CD14-positive monocyte (primary cell): ENCODE data around the gene CTNNA3. TPM values are rescaled to one million over a fixed set of nuclear protein-coding genes. Genes with fewer than 3 reads are reported as not detected.

ENCODE experiments used
- DNase-seq, 3 donors: peaks; one replicate each; pipeline ENCODE4 v3.0.0-alpha.2; 2011 to 2022
- H2AFZ ChIP-seq: 2 replicates; pipeline ENCODE4 v1.6.0; 2012; ENCODE audit warnings: mild to moderate bottlenecking, low read depth, low read length, inconsistent platforms; ENCODE audit not compliant: insufficient read depth, poor library complexity, severe bottlenecking
- H3K27ac ChIP-seq, 2 donors: 1 replicate in 1 of 2; 2 replicates in 1 of 2; pipeline ENCODE4 v1.5.1; 2012 to 2013; ENCODE audit warnings: low read length in 2 of 2, control low read depth in 1 of 2, inconsistent platforms in 1 of 2, low read depth in 1 of 2, mild to moderate bottlenecking in 1 of 2
- H3K27me3 ChIP-seq, 2 donors: one replicate each; pipeline versions ENCODE4 v1.6.0 to v1.6.1; 2011 to 2013; ENCODE audit warnings: low read length in 2 of 2; ENCODE audit not compliant: control insufficient read depth in 2 of 2, insufficient read depth in 2 of 2
- H3K36me3 ChIP-seq, 2 donors: replicated peaks in 1 of 2; 1 replicate in 1 of 2; 2 replicates in 1 of 2; pipeline versions ENCODE4 v1.5.1 to v1.6.1; 2012 to 2013; ENCODE audit warnings: low read length in 2 of 2, control low read depth in 1 of 2, inconsistent platforms in 1 of 2, mild to moderate bottlenecking in 1 of 2; ENCODE audit not compliant: insufficient read depth in 2 of 2, control insufficient read depth in 1 of 2
- H3K4me1 ChIP-seq, 2 donors: 1 replicate in 1 of 2; 2 replicates in 1 of 2; pipeline versions ENCODE4 v1.5.1 to v1.6.1; 2012 to 2013; ENCODE audit warnings: low read length in 2 of 2, control low read depth in 1 of 2, inconsistent platforms in 1 of 2, mild to moderate bottlenecking in 1 of 2, moderate library complexity in 1 of 2; ENCODE audit not compliant: insufficient read depth in 2 of 2, control insufficient read depth in 1 of 2
- H3K4me2 ChIP-seq: replicated peaks from 2 replicates; pipeline ENCODE3; 2012; ENCODE audit warnings: low read length, moderate library complexity, mild to moderate bottlenecking; ENCODE audit not compliant: poor library complexity, severe bottlenecking; ENCODE audit errors: extremely low read depth
- H3K4me3 ChIP-seq, 3 experiments: fragments of 200-600 bp in 1 of 3; sonication (generic) in 1 of 3; replicated peaks in 1 of 3; 1 replicate in 2 of 3; 2 replicates in 1 of 3; pipeline ENCODE4 v1.5.1; 2011 to 2013; ENCODE audit warnings: low read length in 3 of 3, mild to moderate bottlenecking in 3 of 3, control low read depth in 2 of 3, low read depth in 2 of 3, inconsistent platforms in 1 of 3, moderate library complexity in 1 of 3
- H3K79me2 ChIP-seq: 2 replicates; pipeline ENCODE4 v1.6.0; 2012; ENCODE audit warnings: mild to moderate bottlenecking, control low read depth, inconsistent platforms, low read length, moderate library complexity; ENCODE audit not compliant: insufficient read depth
- H3K9ac ChIP-seq: 2 replicates; pipeline ENCODE4 v1.6.0; 2017; ENCODE audit warnings: low read length, mild to moderate bottlenecking; ENCODE audit not compliant: insufficient read depth, poor library complexity, severe bottlenecking
- H3K9me3 ChIP-seq, 2 donors: replicated peaks in 1 of 2; 1 replicate in 1 of 2; 2 replicates in 1 of 2; pipeline versions ENCODE4 v1.5.1 to v1.6.1; 2012 to 2013; ENCODE audit warnings: low read length in 2 of 2, control low read depth in 1 of 2; ENCODE audit not compliant: control insufficient read depth in 1 of 2, insufficient read depth in 1 of 2
- H4K20me1 ChIP-seq: 2 replicates; pipeline ENCODE4 v1.6.0; 2012; ENCODE audit warnings: mild to moderate bottlenecking, low read length, control low read depth, moderate library complexity; ENCODE audit not compliant: insufficient read depth
- H3K27ac Mint-ChIP-seq, 7 donors: one replicate each; pipeline ENCODE4 v1.8.0; 2020; ENCODE audit warnings: mild to moderate bottlenecking in 7 of 7, mixed read lengths in 7 of 7, moderate library complexity in 6 of 7, inconsistent platforms in 2 of 7
- H3K27me3 Mint-ChIP-seq, 3 donors: one replicate each; pipeline ENCODE4 v1.8.0; 2021 to 2022; ENCODE audit warnings: low read depth in 3 of 3, mild to moderate bottlenecking in 3 of 3, mixed read lengths in 3 of 3, moderate library complexity in 3 of 3, inconsistent platforms in 1 of 3
- H3K36me3 Mint-ChIP-seq, 2 donors: one replicate each; pipeline ENCODE4 v1.8.0; 2020; ENCODE audit warnings: mixed read lengths in 2 of 2, inconsistent platforms in 1 of 2, mild to moderate bottlenecking in 1 of 2
- H3K4me1 Mint-ChIP-seq: one replicate; pipeline ENCODE4 v1.8.0; 2020; ENCODE audit warnings: mild to moderate bottlenecking, mixed read lengths
- H3K4me3 Mint-ChIP-seq, 2 donors: one replicate each; pipeline ENCODE4 v1.8.0; 2020; ENCODE audit warnings: mild to moderate bottlenecking in 2 of 2, mixed read lengths in 2 of 2, moderate library complexity in 1 of 2
- H3K9me3 Mint-ChIP-seq, 7 donors: one replicate each; pipeline ENCODE4 v1.8.0; 2020 to 2022; ENCODE audit warnings: mixed read lengths in 7 of 7, mild to moderate bottlenecking in 6 of 7, moderate library complexity in 6 of 7, inconsistent platforms in 2 of 7
- WGBS: methylation state at CpG from one replicate; pipeline ENCODE4 v1.1.5; 2013; ENCODE audit warnings: missing lambda C conversion rate; ENCODE audit not compliant: insufficient coverage; 5-methylcytosine and 5-hydroxymethylcytosine counted together
- intact Hi-C, 2 donors: fragments of 100-400 bp; cut with micrococcal nuclease; formaldehyde crosslinking; loops; one replicate each; pipeline versions ENCODE4 v1.15.0 to v1.15.1; 2023
- polyA plus RNA-seq, 3 donors: library from polyadenylated mRNA; depleted of rRNA in 1 of 3; unstranded in 2 of 3; stranded (reverse) in 1 of 3; fragments of 300-500 nt in 2 of 3; fragments of >200 nt in 1 of 3; fragmentation: Illumina TruSeq in 2 of 3; gene quantifications; 1 replicate in 2 of 3; 2 replicates in 1 of 3; pipeline ENCODE4 v1.2.3, GENCODE V29; 2012 to 2021
- TF ChIP-seq, protein P1 (sequence below): fragments of 200-600 bp; IDR thresholded peaks from one replicate; pipeline ENCODE4 v1.8.0; 2022; ENCODE audit warnings: antibody characterized with exemption, mild to moderate bottlenecking

The CTNNA3 gene
- polyA plus RNA-seq, 3 donors, result not detected

DNA sequence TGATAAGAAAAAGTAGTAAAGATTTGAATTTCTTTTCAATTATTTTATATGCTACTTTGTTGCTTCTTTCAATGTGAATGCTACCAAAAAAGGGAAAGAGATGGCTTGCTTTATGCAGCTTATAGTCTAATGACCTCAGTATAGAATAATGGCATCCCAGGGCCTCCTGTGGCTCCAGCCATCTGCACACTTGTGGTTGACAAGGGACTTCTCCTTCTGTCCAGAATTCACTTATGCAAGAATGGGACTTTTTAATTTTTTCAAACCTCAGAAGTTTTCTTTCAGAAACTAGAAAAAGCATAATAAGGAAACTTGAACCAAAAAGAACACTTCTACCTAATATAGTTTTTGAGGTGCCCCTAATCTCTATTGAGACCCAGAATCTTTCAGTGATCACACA is 310.9 kb downstream of the CTNNA3 start:
- no peaks in the 10 kb centered on the region for H3K36me3 Mint-ChIP-seq
- no peak overlapping the region for H3K4me3 ChIP-seq
- H3K27ac Mint-ChIP-seq, result no peak overlapping the region
- H3K27ac ChIP-seq, result no peak overlapping the region
- no peak overlapping the region for H3K9ac ChIP-seq
- TF ChIP-seq, protein P1, sequence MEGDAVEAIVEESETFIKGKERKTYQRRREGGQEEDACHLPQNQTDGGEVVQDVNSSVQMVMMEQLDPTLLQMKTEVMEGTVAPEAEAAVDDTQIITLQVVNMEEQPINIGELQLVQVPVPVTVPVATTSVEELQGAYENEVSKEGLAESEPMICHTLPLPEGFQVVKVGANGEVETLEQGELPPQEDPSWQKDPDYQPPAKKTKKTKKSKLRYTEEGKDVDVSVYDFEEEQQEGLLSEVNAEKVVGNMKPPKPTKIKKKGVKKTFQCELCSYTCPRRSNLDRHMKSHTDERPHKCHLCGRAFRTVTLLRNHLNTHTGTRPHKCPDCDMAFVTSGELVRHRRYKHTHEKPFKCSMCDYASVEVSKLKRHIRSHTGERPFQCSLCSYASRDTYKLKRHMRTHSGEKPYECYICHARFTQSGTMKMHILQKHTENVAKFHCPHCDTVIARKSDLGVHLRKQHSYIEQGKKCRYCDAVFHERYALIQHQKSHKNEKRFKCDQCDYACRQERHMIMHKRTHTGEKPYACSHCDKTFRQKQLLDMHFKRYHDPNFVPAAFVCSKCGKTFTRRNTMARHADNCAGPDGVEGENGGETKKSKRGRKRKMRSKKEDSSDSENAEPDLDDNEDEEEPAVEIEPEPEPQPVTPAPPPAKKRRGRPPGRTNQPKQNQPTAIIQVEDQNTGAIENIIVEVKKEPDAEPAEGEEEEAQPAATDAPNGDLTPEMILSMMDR, result no peak
- intact Hi-C loops, result no loop called here
- H3K4me3 Mint-ChIP-seq, result no peak overlapping the region
- H3K36me3 ChIP-seq, result no peaks in the 10 kb centered on the region
- no peaks in the 10 kb centered on the region for H3K4me1 ChIP-seq
- H3K79me2 ChIP-seq, result no peaks in the 10 kb centered on the region
- H3K27me3 ChIP-seq, result no peaks in the 10 kb centered on the region
- H3K4me2 ChIP-seq, result no peak overlapping the region
- no peak overlapping the region for H2AFZ ChIP-seq
- peaks cover 0 to 15% (median 2%) of the 10 kb centered on the region in 7 donors for H3K9me3 Mint-ChIP-seq
- no peaks in the 10 kb centered on the region for H3K4me1 Mint-ChIP-seq
- H3K9me3 ChIP-seq, result no peaks in the 10 kb centered on the region
- H4K20me1 ChIP-seq, result no peaks in the 10 kb centered on the region
- peaks cover 0 to 9% (median 2%) of the 10 kb centered on the region in 3 donors for H3K27me3 Mint-ChIP-seq
- DNase-seq, result no peak

GRCh38 chr10:67331121-67331910 is 364.7 kb downstream of the CTNNA3 start:
- Histone ChIP-seq H3K27ac (no peak overlapping the region), H3K4me3 (no peak overlapping the region), H3K36me3 (no peaks in the 10 kb centered on the region), H3K9ac (no peak overlapping the region), H3K27me3 (no peaks in the 10 kb centered on the region), H3K9me3 (peaks cover 15 to 18% of the 10 kb centered on the region in 2 donors), H3K4me2 (no peak overlapping the region), H4K20me1 (no peaks in the 10 kb centered on the region), H2AFZ (no peak overlapping the region), H3K4me1 (no peaks in the 10 kb centered on the region), H3K79me2 (no peaks in the 10 kb centered on the region)
- Mint-ChIP-seq H3K27me3 (peaks cover 0 to 2% (median 0%) of the 10 kb centered on the region in 3 donors), H3K36me3 (no peaks in the 10 kb centered on the region), H3K4me1 (no peaks in the 10 kb centered on the region), H3K4me3 (no peak overlapping the region), H3K27ac (no peak overlapping the region), H3K9me3 (peaks cover 5 to 14% (median 9%) of the 10 kb centered on the region in 7 donors)
- DNase-seq, result no peak
- TF ChIP-seq, protein P1, result no peak
- intact Hi-C loops, result no loop called here
- no CpG with 5 or more reads among the region's 1 CpG for WGBS
